ENCODE measurements around the gene GNPNAT1.

Gene GNPNAT1

GRCh38 chr14:52791223-52792096, at the start of gene GNPNAT1:
Gene GNPNAT1, minus strand, starts transcription at chr14:52791607. Its CDS starts 6,957 bp downstream, at chr14:52784650.
- peak; percentile 86 for DNase-seq (ENCODE audit: low read depth)

GRCh38 chr14:52840877-52841276, 49.5 kb upstream of the GNPNAT1 start:
- DNase-seq (ENCODE audit: low read depth) = peak; percentile 60

GRCh38 chr14:52837451-52837850, 46.0 kb upstream of the GNPNAT1 start:
- no peak for DNase-seq (ENCODE audit: low read depth)

- peak; percentile 14 for DNase-seq (ENCODE audit: low read depth)
Observed at GRCh38 chr14:52836063-52836462, 44.7 kb upstream of the GNPNAT1 start.

GRCh38 chr14:52835122-52835903, 43.9 kb upstream of the GNPNAT1 start:
- peak; percentile 78 for DNase-seq (ENCODE audit: low read depth)

GRCh38 chr14:52834440-52834842, 43.0 kb upstream of the GNPNAT1 start:
- peak; percentile 94 for DNase-seq (ENCODE audit: low read depth)

- DNase-seq (ENCODE audit: low read depth) = no peak
Observed at GRCh38 chr14:52833891-52834290, 42.5 kb upstream of the GNPNAT1 start.

- no peak for DNase-seq (ENCODE audit: low read depth)
Observed at GRCh38 chr14:52829527-52830185, 38.2 kb upstream of the GNPNAT1 start.

GRCh38 chr14:52827426-52827825, 36.0 kb upstream of the GNPNAT1 start:
- DNase-seq (ENCODE audit: low read depth) = no peak

- DNase-seq (ENCODE audit: low read depth) = no peak
Observed at GRCh38 chr14:52825085-52825484, 33.7 kb upstream of the GNPNAT1 start.

DNA sequence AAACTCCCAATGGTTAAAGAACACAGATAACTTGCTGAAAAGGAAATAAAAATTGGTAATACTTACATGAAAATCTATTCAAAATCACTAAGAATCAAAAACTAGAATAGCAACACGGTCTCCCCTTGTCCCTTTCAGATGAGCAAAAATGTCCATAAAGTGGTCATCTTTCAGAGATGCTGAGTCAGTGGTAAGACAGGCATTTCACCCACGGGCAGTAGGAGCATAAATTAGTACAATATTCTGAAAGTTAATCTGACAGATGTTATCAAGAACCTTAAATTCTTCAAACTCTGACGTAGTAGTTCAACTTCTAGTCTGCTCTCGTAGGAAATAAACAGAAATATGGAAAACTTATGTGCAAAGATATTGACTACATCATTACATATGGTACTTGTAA, 33.1 kb upstream of the GNPNAT1 start:
- peak; percentile 20 for DNase-seq (ENCODE audit: low read depth)

DNA sequence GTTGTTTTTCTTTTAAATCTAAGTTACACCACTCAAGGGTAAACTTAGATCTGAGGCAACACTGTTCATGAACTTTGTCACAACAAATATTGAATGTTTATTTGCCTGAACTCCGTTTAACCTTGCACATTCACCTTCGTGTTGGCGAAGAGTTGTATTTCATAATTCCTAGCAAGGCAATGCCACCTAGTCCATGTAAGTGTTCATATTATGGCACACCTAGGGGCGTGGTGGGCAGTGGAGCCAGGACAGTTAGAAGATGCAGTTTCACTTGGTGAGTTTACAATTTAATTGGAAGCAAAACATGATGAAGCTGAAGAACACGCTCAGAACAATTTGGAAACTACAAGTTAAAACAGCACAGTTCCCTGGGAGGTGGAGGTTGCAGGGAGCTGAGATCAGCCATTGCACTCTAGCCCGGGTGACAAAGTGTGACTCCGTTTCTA, 30.4 kb upstream of the GNPNAT1 start:
- DNase-seq (ENCODE audit: low read depth) = no peak

GRCh38 chr14:52808101-52808500, 16.7 kb upstream of the GNPNAT1 start:
- DNase-seq (ENCODE audit: low read depth) = no peak

DNA sequence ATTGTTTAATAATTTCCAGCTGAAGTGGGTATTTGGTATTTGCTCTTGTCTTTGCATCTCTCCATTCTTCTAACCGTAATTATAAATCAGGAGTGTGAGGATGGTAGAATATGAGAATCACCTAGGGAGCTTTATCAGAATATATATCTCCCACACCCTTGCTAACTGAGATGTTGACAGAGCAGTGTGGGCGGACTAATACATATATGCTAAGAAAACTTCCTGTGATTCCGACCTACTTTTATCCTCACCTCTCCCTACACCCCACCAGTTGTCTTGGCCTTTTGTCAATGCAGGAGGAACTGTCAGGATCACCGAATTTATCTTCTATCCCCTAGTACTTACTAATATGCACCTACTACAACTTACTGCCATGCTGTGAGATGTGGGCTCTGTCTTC, 14.7 kb upstream of the GNPNAT1 start:
- DNase-seq (ENCODE audit: low read depth) = no peak

GRCh38 chr14:52802597-52802996, 11.2 kb upstream of the GNPNAT1 start:
- DNase-seq (ENCODE audit: low read depth) = peak; percentile 50

DNA sequence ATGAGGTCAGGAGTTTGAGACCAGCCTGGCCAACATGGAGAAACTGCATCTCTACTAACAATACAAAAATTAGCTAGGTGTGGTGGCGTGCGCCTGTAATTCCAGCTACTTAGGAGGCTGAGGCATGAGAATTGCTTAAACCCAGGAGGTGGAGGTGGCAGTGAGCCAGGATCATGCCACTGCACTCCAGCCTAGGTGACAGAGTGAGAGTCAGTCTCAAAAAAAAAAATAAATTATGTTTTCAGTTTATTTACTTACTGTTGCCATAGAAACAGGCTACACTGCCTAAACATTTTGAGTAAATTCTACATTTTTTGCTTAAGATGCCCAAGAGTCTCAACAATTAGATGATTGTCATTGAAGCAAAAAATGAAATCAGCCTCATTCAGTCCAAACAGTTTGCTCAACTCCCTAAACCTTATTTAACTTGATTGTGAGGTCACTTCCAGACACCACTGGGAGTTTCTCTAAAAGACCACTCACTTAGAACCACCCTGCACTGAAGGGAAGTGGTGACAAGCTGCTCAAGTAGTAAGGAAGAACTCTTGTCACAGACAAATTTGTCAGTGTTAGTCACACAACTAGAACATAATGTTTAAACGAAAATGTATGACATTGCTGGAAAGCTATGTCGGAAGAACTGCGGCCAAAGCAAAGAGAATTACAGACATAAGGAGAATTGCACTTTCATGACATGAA, 9.8 kb upstream of the GNPNAT1 start:
- peak; percentile 78 for DNase-seq (ENCODE audit: low read depth)

- DNase-seq (ENCODE audit: low read depth) = no peak
Observed at GRCh38 chr14:52798826-52799225, 7.4 kb upstream of the GNPNAT1 start.

DNA sequence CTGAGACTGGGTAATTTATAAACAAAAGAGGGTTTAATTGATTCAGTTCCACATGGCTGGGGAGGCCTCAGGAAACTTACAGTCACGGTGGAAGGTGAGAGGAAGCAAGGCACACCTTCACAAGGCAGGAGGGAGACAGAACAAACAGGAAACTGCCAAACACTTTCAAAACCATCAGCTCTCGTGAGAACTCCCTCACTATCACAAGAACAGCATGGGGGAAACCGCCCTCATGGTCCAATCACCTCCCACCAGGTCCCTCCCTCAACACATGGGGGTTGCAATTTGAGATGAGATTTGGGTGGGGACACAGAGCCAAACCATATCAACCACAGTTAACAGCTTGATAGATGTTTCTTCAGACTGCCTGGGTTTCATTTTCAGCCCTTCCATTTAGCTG, 6.2 kb upstream of the GNPNAT1 start:
- no peak for DNase-seq (ENCODE audit: low read depth)

GRCh38 chr14:52793061-52793460, 1.7 kb upstream of the GNPNAT1 start:
- DNase-seq (ENCODE audit: low read depth) = no peak

GRCh38 chr14:52792097-52792415, 649 bp upstream of the GNPNAT1 start:
- no peak for DNase-seq (ENCODE audit: low read depth)

GRCh38 chr14:52790756-52791222, 618 bp downstream of the GNPNAT1 start:
- DNase-seq (ENCODE audit: low read depth) = no peak

Measured in iris pigment epithelial cell (primary cell).